ENCODE results near the gene AP1G2. TPM values are rescaled to one million over a fixed set of nuclear protein-coding genes. Genes with fewer than 3 reads are reported as not detected.

The AP1G2 gene
- total RNA-seq, 3 donors from 2014 or later, result 86.9 to 113 (median 108) TPM

- H3K9me3 Mint-ChIP-seq, result no peaks in the 10 kb centered on the region
- H3K4me1 Mint-ChIP-seq (ENCODE audit: low read depth), result peaks cover 28% of the 10 kb centered on the region
- no peaks in the 10 kb centered on the region for H3K27me3 Mint-ChIP-seq (ENCODE audit: low read depth)
- peaks cover 37% of the 10 kb centered on the region for H3K36me3 Mint-ChIP-seq (ENCODE audit: insufficient read depth)
- no peak for ATAC-seq
- DNase-seq, result no peak
- H3K4me3 Mint-ChIP-seq, result no peak overlapping the region
Observed at GRCh38 chr14:23561259-23561658, 6.3 kb downstream of the AP1G2 start.

GRCh38 chr14:23559926-23560520, 7.6 kb downstream of the AP1G2 start:
- peaks cover 31% of the 10 kb centered on the region for H3K4me1 Mint-ChIP-seq (ENCODE audit: low read depth)
- DNase-seq (no peak), ATAC-seq (no peak)
- H3K27me3 Mint-ChIP-seq (ENCODE audit: low read depth), result no peaks in the 10 kb centered on the region
- no peak overlapping the region for H3K4me3 Mint-ChIP-seq
- H3K9me3 Mint-ChIP-seq, result no peaks in the 10 kb centered on the region
- peaks cover 36% of the 10 kb centered on the region for H3K36me3 Mint-ChIP-seq (ENCODE audit: insufficient read depth)

- DNase-seq (peak; percentile 66), ATAC-seq (no peak)
- H3K27me3 Mint-ChIP-seq (ENCODE audit: low read depth), result no peaks in the 10 kb centered on the region
- no peaks in the 10 kb centered on the region for H3K9me3 Mint-ChIP-seq
- H3K4me1 Mint-ChIP-seq (ENCODE audit: low read depth), result peaks cover 29% of the 10 kb centered on the region
- peaks cover 32% of the 10 kb centered on the region for H3K36me3 Mint-ChIP-seq (ENCODE audit: insufficient read depth)
- no peak overlapping the region for H3K4me3 Mint-ChIP-seq
Observed at GRCh38 chr14:23559010-23559925, 8.3 kb downstream of the AP1G2 start.

GRCh38 chr14:23558346-23559009, 9.1 kb downstream of the AP1G2 start:
- peaks cover 28% of the 10 kb centered on the region for H3K4me1 Mint-ChIP-seq (ENCODE audit: low read depth)
- H3K36me3 Mint-ChIP-seq (ENCODE audit: insufficient read depth), result peaks cover 28% of the 10 kb centered on the region
- ATAC-seq (no peak), DNase-seq (no peak)
- peak overlapping the region; percentile 93 for H3K4me3 Mint-ChIP-seq
- H3K27me3 Mint-ChIP-seq (ENCODE audit: low read depth), result no peaks in the 10 kb centered on the region
- H3K9me3 Mint-ChIP-seq, result no peaks in the 10 kb centered on the region

GRCh38 chr14:23557946-23558345, 9.6 kb downstream of the AP1G2 start:
- no peaks in the 10 kb centered on the region for H3K9me3 Mint-ChIP-seq
- H3K4me1 Mint-ChIP-seq (ENCODE audit: low read depth), result peaks cover 25% of the 10 kb centered on the region
- H3K27me3 Mint-ChIP-seq (ENCODE audit: low read depth), result no peaks in the 10 kb centered on the region
- H3K36me3 Mint-ChIP-seq (ENCODE audit: insufficient read depth), result peaks cover 25% of the 10 kb centered on the region
- no peak for DNase-seq
- ATAC-seq, result no peak
- peak overlapping the region; percentile 93 for H3K4me3 Mint-ChIP-seq

- no peak for ATAC-seq
- Mint-ChIP-seq H3K27me3 (ENCODE audit: low read depth) (no peaks in the 10 kb centered on the region), H3K4me1 (ENCODE audit: low read depth) (peaks cover 23% of the 10 kb centered on the region), H3K4me3 (peak overlapping the region; percentile 93), H3K9me3 (no peaks in the 10 kb centered on the region), H3K36me3 (ENCODE audit: insufficient read depth) (peaks cover 22% of the 10 kb centered on the region)
- DNase-seq, result no peak
Observed at GRCh38 chr14:23557521-23557920, 10.1 kb downstream of the AP1G2 start.

- Mint-ChIP-seq H3K27me3 (ENCODE audit: low read depth) (no peaks in the 10 kb centered on the region), H3K9me3 (no peaks in the 10 kb centered on the region)
- ATAC-seq, result no peak
Observed at GRCh38 chr14:23556700-23557440, 10.7 kb downstream of the AP1G2 start.

GRCh38 chr14:23555882-23556699, 11.5 kb downstream of the AP1G2 start, which contains the start of gene THTPA:
THTPA (plus strand) TSS chr14:23556271; CDS start chr14:23556758, 487 bp downstream.
- peak; percentile 82 to 84 for ATAC-seq

More at GRCh38 chr14:23556700-23557440, 10.7 kb downstream of the AP1G2 start:
- Mint-ChIP-seq H3K4me3 (peak overlapping the region; percentile 93), H3K36me3 (ENCODE audit: insufficient read depth) (peaks cover 21% of the 10 kb centered on the region), H3K4me1 (ENCODE audit: low read depth) (peaks cover 24% of the 10 kb centered on the region)
- DNase-seq, result no peak

GRCh38 chr14:23555533-23555881, 12.1 kb downstream of the AP1G2 start:
- peak in 1 of 2 donors; percentile 3 for ATAC-seq
- H3K36me3 Mint-ChIP-seq (ENCODE audit: insufficient read depth), result peaks cover 13% of the 10 kb centered on the region

More at GRCh38 chr14:23555882-23556699, 11.5 kb downstream of the AP1G2 start, which contains the start of gene THTPA:
- DNase-seq, result peak; percentile 90
- H3K4me3 Mint-ChIP-seq, result peak within 1 kb of the TSS; percentile 93
- peaks cover 25% of the 10 kb centered on the region for H3K4me1 Mint-ChIP-seq (ENCODE audit: low read depth)
- peaks cover 16% of the 10 kb centered on the region for H3K36me3 Mint-ChIP-seq (ENCODE audit: insufficient read depth)
- H3K27me3 Mint-ChIP-seq (ENCODE audit: low read depth), result no peaks in the 10 kb centered on the region
- no peaks in the 10 kb centered on the region for H3K9me3 Mint-ChIP-seq

GRCh38 chr14:23551266-23552028, 16.1 kb downstream of the AP1G2 start, which contains the start of gene ZFHX2:
ZFHX2 (minus strand) TSS chr14:23551765; CDS start chr14:23535325, 16,440 bp downstream.
- H3K4me1 Mint-ChIP-seq (ENCODE audit: low read depth), result peaks cover 8% of the 10 kb centered on the region

More at GRCh38 chr14:23555533-23555881, 12.1 kb downstream of the AP1G2 start:
- peaks cover 25% of the 10 kb centered on the region for H3K4me1 Mint-ChIP-seq (ENCODE audit: low read depth)
- no peaks in the 10 kb centered on the region for H3K9me3 Mint-ChIP-seq
- no peak for DNase-seq
- peak overlapping the region; percentile 93 for H3K4me3 Mint-ChIP-seq
- no peaks in the 10 kb centered on the region for H3K27me3 Mint-ChIP-seq (ENCODE audit: low read depth)

GRCh38 chr14:23550812-23551265, 16.8 kb downstream of the AP1G2 start:
- Mint-ChIP-seq H3K4me1 (ENCODE audit: low read depth) (peaks cover 4% of the 10 kb centered on the region), H3K4me3 (no peak overlapping the region), H3K36me3 (ENCODE audit: insufficient read depth) (no peaks in the 10 kb centered on the region), H3K9me3 (no peaks in the 10 kb centered on the region), H3K27me3 (ENCODE audit: low read depth) (no peaks in the 10 kb centered on the region)
- ATAC-seq, result no peak
- no peak for DNase-seq

More at GRCh38 chr14:23551266-23552028, 16.1 kb downstream of the AP1G2 start, which contains the start of gene ZFHX2:
- H3K36me3 Mint-ChIP-seq (ENCODE audit: insufficient read depth), result no peaks in the 10 kb centered on the region
- DNase-seq (peak; percentile 79), ATAC-seq (peak; percentile 65 to 72)
- no peak within 1 kb of the TSS for H3K4me3 Mint-ChIP-seq
- H3K27me3 Mint-ChIP-seq (ENCODE audit: low read depth), result no peaks in the 10 kb centered on the region
- H3K9me3 Mint-ChIP-seq, result no peaks in the 10 kb centered on the region

GRCh38 chr14:23550131-23550811, 17.3 kb downstream of the AP1G2 start:
- H3K36me3 Mint-ChIP-seq (ENCODE audit: insufficient read depth), result no peaks in the 10 kb centered on the region
- H3K9me3 Mint-ChIP-seq, result no peaks in the 10 kb centered on the region
- ATAC-seq (no peak), DNase-seq (no peak)
- H3K4me1 Mint-ChIP-seq (ENCODE audit: low read depth), result peaks cover 3% of the 10 kb centered on the region
- H3K4me3 Mint-ChIP-seq, result no peak overlapping the region
- H3K27me3 Mint-ChIP-seq (ENCODE audit: low read depth), result no peaks in the 10 kb centered on the region
